Activated effector memory CD4-positive, alpha-beta T cell treated with anti-CD3 and anti-CD28 coated beads, Interleukin-2, amount 50 U/mL, for 16 hours (primary cell): ENCODE measurements around the gene LRIT2.

ENCODE experiments used
- DNase-seq: peaks from one replicate; pipeline ENCODE4 v3.0.0-alpha.2; 2020

LRIT2 gene

GRCh38 chr10:84225427-84226173, at the start of gene LRIT2:
TSS of gene LRIT2 (minus strand) at chr10:84225544. CDS start at chr10:84225520, 24 bp downstream.
- DNase-seq = no peak

GRCh38 chr10:84270708-84271107, 45.4 kb upstream of the LRIT2 start:
- DNase-seq = no peak

- DNase-seq = no peak
These were observed 44.4 kb upstream of the LRIT2 start for GRCh38 chr10:84269773-84270172.

- no peak for DNase-seq
These were observed 43.8 kb upstream of the LRIT2 start for GRCh38 chr10:84269162-84269561.

- DNase-seq = peak; percentile 88
These were observed 42.3 kb upstream of the LRIT2 start for GRCh38 chr10:84267503-84268126.

GRCh38 chr10:84265418-84265817, 40.1 kb upstream of the LRIT2 start:
- DNase-seq = no peak

GRCh38 chr10:84264611-84265141, 39.3 kb upstream of the LRIT2 start:
- DNase-seq = peak; percentile 88

GRCh38 chr10:84263716-84264115, 38.4 kb upstream of the LRIT2 start:
- DNase-seq = no peak

- DNase-seq = no peak
These were observed 37.0 kb upstream of the LRIT2 start for GRCh38 chr10:84262190-84262956.

GRCh38 chr10:84261236-84261915, 36.0 kb upstream of the LRIT2 start:
- no peak for DNase-seq

GRCh38 chr10:84258034-84258695, 32.8 kb upstream of the LRIT2 start:
- no peak for DNase-seq

- no peak for DNase-seq
These were observed 32.1 kb upstream of the LRIT2 start for GRCh38 chr10:84257343-84258020.

GRCh38 chr10:84256510-84257342, 31.4 kb upstream of the LRIT2 start:
- DNase-seq = peak; percentile 76

- DNase-seq = no peak
These were observed 29.5 kb upstream of the LRIT2 start for GRCh38 chr10:84254552-84255478.

GRCh38 chr10:84248794-84249193, 23.4 kb upstream of the LRIT2 start:
- no peak for DNase-seq

GRCh38 chr10:84247496-84247895, 22.2 kb upstream of the LRIT2 start:
- no peak for DNase-seq

GRCh38 chr10:84244651-84245270, 19.4 kb upstream of the LRIT2 start, which contains the start of gene RGR:
TSS of gene RGR (plus strand) at chr10:84245053. CDS start at chr10:84245091, 38 bp downstream.
- no peak for DNase-seq

- DNase-seq = no peak
These were observed 18.4 kb upstream of the LRIT2 start for GRCh38 chr10:84243759-84244158.

- no peak for DNase-seq
These were observed 15.9 kb upstream of the LRIT2 start, which contains the start of gene LRIT1 for GRCh38 chr10:84241185-84241790. TSS of gene LRIT1 (minus strand) at chr10:84241546. CDS start at chr10:84241439, 107 bp downstream.
